PFSK-1 (cell line): ENCODE data around the gene SWAP70.

Experiments used
- FOXP2 ChIP-seq: optimal IDR thresholded peaks from 2 replicates; pipeline ENCODE3; 2011; ENCODE audit warnings: borderline replicate concordance, control low read depth, inconsistent platforms; ENCODE audit not compliant: insufficient read depth; ENCODE audit errors: extremely low read length, extremely low read depth
- POLR2AphosphoS5 ChIP-seq: IDR thresholded peaks from 2 replicates; pipeline ENCODE4 v1.6.1; 2012; ENCODE audit warnings: low read depth, mild to moderate bottlenecking, control low read depth, low read length, moderate library complexity
- TAF1 ChIP-seq: IDR thresholded peaks from 2 replicates; pipeline ENCODE4 v1.6.1; 2012; ENCODE audit warnings: low read length, control low read depth, borderline replicate concordance; ENCODE audit not compliant: insufficient read depth
- TF ChIP-seq, protein P1 (sequence below), 2 experiments: IDR thresholded peaks; 2 replicates each; pipeline versions ENCODE4 v1.6.1 to v1.8.0; 2011 to 2012; ENCODE audit warnings: low read depth in 2 of 2, low read length in 2 of 2, control low read depth in 1 of 2, inconsistent platforms in 1 of 2, mild to moderate bottlenecking in 1 of 2, moderate library complexity in 1 of 2; ENCODE audit not compliant: insufficient read depth in 1 of 2

DNA sequence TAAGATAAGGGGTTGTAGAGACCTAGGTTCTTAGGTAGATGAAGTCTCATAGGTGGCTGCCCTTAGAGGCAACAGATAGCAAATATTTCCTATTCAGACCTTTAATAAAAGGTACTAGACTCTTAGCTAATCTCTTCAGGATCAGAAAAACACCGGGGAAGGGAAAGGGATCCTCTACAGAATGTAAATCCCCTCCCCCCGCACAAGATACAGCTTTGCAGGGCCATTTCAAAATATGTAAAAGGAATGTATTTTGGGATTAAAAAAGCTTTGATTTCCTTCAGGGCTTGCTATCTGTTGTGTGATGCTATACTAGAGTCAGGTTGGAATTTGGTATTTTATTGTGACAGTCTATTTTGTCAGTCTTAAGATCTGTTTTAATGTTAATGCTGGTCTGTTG lies 113.2 kb downstream of the SWAP70 start:
- TF ChIP-seq POLR2AphosphoS5 (no peak), FOXP2 (no peak), TAF1 (no peak)
- TF ChIP-seq, protein P1, sequence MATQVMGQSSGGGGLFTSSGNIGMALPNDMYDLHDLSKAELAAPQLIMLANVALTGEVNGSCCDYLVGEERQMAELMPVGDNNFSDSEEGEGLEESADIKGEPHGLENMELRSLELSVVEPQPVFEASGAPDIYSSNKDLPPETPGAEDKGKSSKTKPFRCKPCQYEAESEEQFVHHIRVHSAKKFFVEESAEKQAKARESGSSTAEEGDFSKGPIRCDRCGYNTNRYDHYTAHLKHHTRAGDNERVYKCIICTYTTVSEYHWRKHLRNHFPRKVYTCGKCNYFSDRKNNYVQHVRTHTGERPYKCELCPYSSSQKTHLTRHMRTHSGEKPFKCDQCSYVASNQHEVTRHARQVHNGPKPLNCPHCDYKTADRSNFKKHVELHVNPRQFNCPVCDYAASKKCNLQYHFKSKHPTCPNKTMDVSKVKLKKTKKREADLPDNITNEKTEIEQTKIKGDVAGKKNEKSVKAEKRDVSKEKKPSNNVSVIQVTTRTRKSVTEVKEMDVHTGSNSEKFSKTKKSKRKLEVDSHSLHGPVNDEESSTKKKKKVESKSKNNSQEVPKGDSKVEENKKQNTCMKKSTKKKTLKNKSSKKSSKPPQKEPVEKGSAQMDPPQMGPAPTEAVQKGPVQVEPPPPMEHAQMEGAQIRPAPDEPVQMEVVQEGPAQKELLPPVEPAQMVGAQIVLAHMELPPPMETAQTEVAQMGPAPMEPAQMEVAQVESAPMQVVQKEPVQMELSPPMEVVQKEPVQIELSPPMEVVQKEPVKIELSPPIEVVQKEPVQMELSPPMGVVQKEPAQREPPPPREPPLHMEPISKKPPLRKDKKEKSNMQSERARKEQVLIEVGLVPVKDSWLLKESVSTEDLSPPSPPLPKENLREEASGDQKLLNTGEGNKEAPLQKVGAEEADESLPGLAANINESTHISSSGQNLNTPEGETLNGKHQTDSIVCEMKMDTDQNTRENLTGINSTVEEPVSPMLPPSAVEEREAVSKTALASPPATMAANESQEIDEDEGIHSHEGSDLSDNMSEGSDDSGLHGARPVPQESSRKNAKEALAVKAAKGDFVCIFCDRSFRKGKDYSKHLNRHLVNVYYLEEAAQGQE (IDR thresholded peaks at IDR 0.05; ENCODE audit: insufficient read depth in 1 of 2, low read depth in 2 of 2, low read length in 2 of 2) = no peak
